H1 (cell line): ENCODE results near the gene UBE4A. TPM values are rescaled to one million over a fixed set of nuclear protein-coding genes. Genes with fewer than 3 reads are reported as not detected.

Experiments
- CEBPB ChIP-seq: IDR thresholded peaks from 2 replicates; pipeline ENCODE4 v1.6.1; 2012; ENCODE audit warnings: low read depth, low read length
- CHD2 ChIP-seq: IDR thresholded peaks from 2 replicates; pipeline ENCODE4 v1.6.1; 2012; ENCODE audit warnings: low read length, improper control_type of control experiment
- CHD7 ChIP-seq: fragments of 300-600 bp; sonication (generic); IDR thresholded peaks from 2 replicates; pipeline ENCODE4 v1.7.1; 2012; ENCODE audit warnings: low read length, moderate library complexity, mild to moderate bottlenecking, inconsistent platforms; ENCODE audit not compliant: insufficient replicate concordance
- JUN ChIP-seq: IDR thresholded peaks from 2 replicates; pipeline ENCODE4 v1.6.1; 2011; ENCODE audit warnings: low read depth, mild to moderate bottlenecking, improper control_type of control experiment, low read length
- KDM5A ChIP-seq: fragments of 200-600 bp; IDR thresholded peaks from 2 replicates; pipeline ENCODE4 v1.7.1; 2012; ENCODE audit warnings: mild to moderate bottlenecking, low read length, inconsistent platforms, mixed read lengths
- MAX ChIP-seq: IDR thresholded peaks from 2 replicates; pipeline ENCODE4 v1.6.1; 2012; ENCODE audit warnings: inconsistent platforms
- NANOG ChIP-seq: IDR thresholded peaks from 2 replicates; pipeline ENCODE4 v1.6.1; 2011; ENCODE audit warnings: low read length, low read depth, mild to moderate bottlenecking, inconsistent platforms; ENCODE audit not compliant: insufficient read depth, poor library complexity, severe bottlenecking
- POLR2AphosphoS5 ChIP-seq: IDR thresholded peaks from 2 replicates; pipeline ENCODE4 v1.6.1; 2011; ENCODE audit warnings: low read depth, low read length
- RBBP5 ChIP-seq: IDR thresholded peaks from 2 replicates; pipeline ENCODE4 v1.7.1; 2012; ENCODE audit warnings: low read depth, mild to moderate bottlenecking, inconsistent platforms, low read length, moderate library complexity, borderline replicate concordance
- SIRT6 ChIP-seq: IDR thresholded peaks from one replicate; pipeline ENCODE4 v1.7.1; 2012; ENCODE audit warnings: low read length, inconsistent platforms
- TAF1 ChIP-seq: IDR thresholded peaks from 2 replicates; pipeline ENCODE4 v1.6.1; 2011; ENCODE audit warnings: mild to moderate bottlenecking, low read depth, low read length
- TEAD4 ChIP-seq: IDR thresholded peaks from 2 replicates; pipeline ENCODE4 v1.6.1; 2012; ENCODE audit warnings: low read depth, low read length, inconsistent platforms, mixed read lengths
- ZNF274 ChIP-seq: IDR thresholded peaks from 2 replicates; pipeline ENCODE4 v1.7.0; 2012; ENCODE audit warnings: low read length, borderline replicate concordance; ENCODE audit errors: extremely low read depth
- polyA plus RNA-seq, 7 experiments: library from polyadenylated mRNA; depleted of rRNA in 3 of 7; stranded (reverse) in 5 of 7; unstranded in 2 of 7; fragments of >200 nt in 5 of 7; fragments of 200-250 nt in 2 of 7; gene quantifications; 1 replicate in 5 of 7; 2 replicates in 1 of 7; 4 replicates in 1 of 7; pipeline versions ENCODE4 v1.2.1 to v1.2.3, GENCODE V29; 2011 to 2013; ENCODE audit warnings: missing spikeins in 2 of 7, mixed read lengths in 2 of 7
- total RNA-seq: library from RNA; stranded (reverse); fragmentation: NEBNext Ultra II Directional; extraction: Animal tissue kit (Norgen Biotek cat#: 25700); gene quantifications from 2 replicates; pipeline ENCODE4 v1.2.1, GENCODE V29; 2021

The UBE4A gene
- total and polyA plus RNA-seq, 2 of the 8 experiments (the other 6 are each of a cell fraction or from before 2014, with no cell fraction given): 11.3 to 34.5 TPM

- TF ChIP-seq CHD7: no peak
- TF ChIP-seq TEAD4: no peak
- TF ChIP-seq ZNF274: no peak
- TF ChIP-seq NANOG: no peak
- TF ChIP-seq POLR2AphosphoS5: no peak
- no peak for TF ChIP-seq TAF1
- no peak for TF ChIP-seq MAX
- no peak for TF ChIP-seq CEBPB
- TF ChIP-seq CHD2: no peak
- no peak for TF ChIP-seq RBBP5
- TF ChIP-seq KDM5A: no peak
- no peak for TF ChIP-seq SIRT6
- TF ChIP-seq JUN: no peak
These were observed 36.7 kb downstream of the UBE4A start (continued) for GRCh38 chr11:118396097-118396501.
